GM18858 (cell line): Measurements from ENCODE around the gene NT5M.

ENCODE experiments used
- ATAC-seq: cut with Tn5 transposase; IDR thresholded peaks from one replicate; pipeline ENCODE4 v1.9.1; 2021; ENCODE audit not compliant: unreplicated experiment

The NT5M gene

GRCh38 chr17:17342242-17342945 is 39.2 kb downstream of the NT5M start:
- ATAC-seq = no peak

- no peak for ATAC-seq
Measured at GRCh38 chr17:17343160-17343735, 40.1 kb downstream of the NT5M start.

- no peak for ATAC-seq
Measured at GRCh38 chr17:17343896-17344506, 40.8 kb downstream of the NT5M start.

GRCh38 chr17:17344507-17345293 is 41.5 kb downstream of the NT5M start:
- ATAC-seq = no peak

GRCh38 chr17:17345294-17345597 is 42.1 kb downstream of the NT5M start:
- no peak for ATAC-seq

- no peak for ATAC-seq
Measured at GRCh38 chr17:17345686-17346427, 42.7 kb downstream of the NT5M start.

GRCh38 chr17:17346428-17347233 is 43.5 kb downstream of the NT5M start:
- no peak for ATAC-seq

- ATAC-seq = no peak
Measured at GRCh38 chr17:17347234-17347955, 44.2 kb downstream of the NT5M start.

- no peak for ATAC-seq
Measured at GRCh38 chr17:17347956-17348871, 45.0 kb downstream of the NT5M start.

GRCh38 chr17:17348872-17349723 is 45.9 kb downstream of the NT5M start:
- ATAC-seq = no peak

- no peak for ATAC-seq
Measured at GRCh38 chr17:17349724-17350106, 46.5 kb downstream of the NT5M start.

GRCh38 chr17:17350491-17351355 is 47.5 kb downstream of the NT5M start:
- ATAC-seq = no peak

- ATAC-seq = no peak
Measured at GRCh38 chr17:17351356-17351891, 48.3 kb downstream of the NT5M start.

GRCh38 chr17:17351901-17352781 is 49.0 kb downstream of the NT5M start:
- ATAC-seq = no peak

- ATAC-seq = no peak
Measured at GRCh38 chr17:17352836-17353624, 49.9 kb downstream of the NT5M start.
